HepG2 (cell line): ENCODE measurements around the gene KLF15. TPM values are rescaled to one million over a fixed set of nuclear protein-coding genes. Genes with fewer than 3 reads are reported as not detected.

Experiments
- ARNTL ChIP-seq: sonication (generic); formaldehyde crosslinking; IDR thresholded peaks from 2 replicates; pipeline ENCODE4 v1.4.0; 2020; ENCODE audit warnings: mild to moderate bottlenecking, missing genetic modification reagents
- EED ChIP-seq: sonication (generic); formaldehyde crosslinking; IDR thresholded peaks from 2 replicates; pipeline ENCODE4 v1.5.0; 2020; ENCODE audit warnings: mild to moderate bottlenecking, missing genetic modification reagents
- HES4 ChIP-seq: sonication (generic); formaldehyde crosslinking; IDR thresholded peaks from 2 replicates; pipeline ENCODE4 v1.9.0; 2021; ENCODE audit warnings: mild to moderate bottlenecking, missing genetic modification reagents, borderline replicate concordance
- HMG20A ChIP-seq: IDR thresholded peaks from 2 replicates; pipeline ENCODE4 v1.6.1; 2016; ENCODE audit warnings: borderline replicate concordance
- HNRNPLL ChIP-seq: fragments of 200-400 bp; formaldehyde crosslinking; IDR thresholded peaks from 2 replicates; pipeline ENCODE4 v1.6.1; 2017; ENCODE audit warnings: mild to moderate bottlenecking, low read depth, low read length; ENCODE audit not compliant: poor library complexity, severe bottlenecking
- IRF2 ChIP-seq: IDR thresholded peaks from 2 replicates; pipeline ENCODE4 v1.6.1; 2018; ENCODE audit warnings: missing genetic modification reagents, missing compliant biosample characterization
- KDM2A ChIP-seq: sonication (generic); formaldehyde crosslinking; IDR thresholded peaks from 2 replicates; pipeline ENCODE4 v1.4.0; 2020; ENCODE audit warnings: low read depth, missing genetic modification reagents, borderline replicate concordance
- KLF9 ChIP-seq: IDR thresholded peaks from 2 replicates; pipeline ENCODE4 v1.6.1; 2016; ENCODE audit warnings: low read depth
- MATR3 ChIP-seq: sonication (generic); formaldehyde crosslinking; IDR thresholded peaks from 2 replicates; pipeline ENCODE4 v1.4.0; 2020; ENCODE audit warnings: missing genetic modification reagents
- NCOA5 ChIP-seq: sonication (generic); formaldehyde crosslinking; IDR thresholded peaks from 2 replicates; pipeline ENCODE4 v1.4.0; 2020; ENCODE audit warnings: missing genetic modification reagents
- PAWR ChIP-seq: sonication (generic); formaldehyde crosslinking; IDR thresholded peaks from 2 replicates; pipeline ENCODE4 v1.4.0; 2020; ENCODE audit warnings: missing genetic modification reagents, mild to moderate bottlenecking, borderline replicate concordance
- PCBP1 ChIP-seq: fragments of 200-400 bp; formaldehyde crosslinking; IDR thresholded peaks from 2 replicates; pipeline ENCODE4 v1.6.1; 2017; ENCODE audit warnings: mild to moderate bottlenecking, low read depth, low read length, borderline replicate concordance
- RARA ChIP-seq: IDR thresholded peaks from 2 replicates; pipeline ENCODE4 v1.6.1; 2016; ENCODE audit warnings: missing genetic modification reagents, missing compliant biosample characterization
- SALL1 ChIP-seq: sonication (generic); formaldehyde crosslinking; IDR thresholded peaks from 2 replicates; pipeline ENCODE4 v1.8.0; 2022; ENCODE audit warnings: mild to moderate bottlenecking, missing genetic modification reagents
- SOX5 ChIP-seq: IDR thresholded peaks from 2 replicates; pipeline ENCODE4 v1.6.1; 2016; ENCODE audit warnings: borderline replicate concordance
- SP2 ChIP-seq: sonication (generic); formaldehyde crosslinking; IDR thresholded peaks from 2 replicates; pipeline ENCODE4 v1.5.1; 2020; ENCODE audit warnings: mild to moderate bottlenecking, missing genetic modification reagents
- SPEN ChIP-seq: sonication (generic); formaldehyde crosslinking; IDR thresholded peaks from 2 replicates; pipeline ENCODE4 v1.5.1; 2020; ENCODE audit warnings: low read depth, mild to moderate bottlenecking, missing genetic modification reagents
- STAG1 ChIP-seq: sonication (generic); formaldehyde crosslinking; IDR thresholded peaks from 2 replicates; pipeline ENCODE4 v1.4.0; 2020; ENCODE audit warnings: missing genetic modification reagents
- ZBTB38 ChIP-seq: sonication (generic); formaldehyde crosslinking; IDR thresholded peaks from 2 replicates; pipeline ENCODE4 v1.5.1; 2020; ENCODE audit warnings: mild to moderate bottlenecking, missing genetic modification reagents
- ZFAT ChIP-seq: sonication (generic); formaldehyde crosslinking; conservative IDR thresholded peaks from 2 replicates; pipeline ENCODE4 v1.8.1; 2023; ENCODE audit warnings: missing genetic modification reagents, inconsistent platforms
- ZNF12 ChIP-seq: sonication (generic); formaldehyde crosslinking; IDR thresholded peaks from 2 replicates; pipeline ENCODE4 v1.5.0; 2020; ENCODE audit warnings: missing genetic modification reagents
- ZNF234 ChIP-seq: sonication (generic); formaldehyde crosslinking; conservative IDR thresholded peaks from 2 replicates; pipeline ENCODE4 v1.5.1; 2020; ENCODE audit warnings: mild to moderate bottlenecking, missing genetic modification reagents
- ZNF282 ChIP-seq: fragments of 450-650 bp; IDR thresholded peaks from 2 replicates; pipeline ENCODE4 v1.6.1; 2018; ENCODE audit not compliant: partially characterized antibody
- ZNF292 ChIP-seq: sonication (generic); formaldehyde crosslinking; IDR thresholded peaks from 2 replicates; pipeline ENCODE4 v1.8.1; 2022; ENCODE audit warnings: mild to moderate bottlenecking, low read depth, missing genetic modification reagents, borderline replicate concordance
- ZNF484 ChIP-seq: sonication (generic); formaldehyde crosslinking; IDR thresholded peaks from 2 replicates; pipeline ENCODE4 v1.5.1; 2020; ENCODE audit warnings: mild to moderate bottlenecking, low read depth, missing genetic modification reagents, borderline replicate concordance
- ZNF510 ChIP-seq: sonication (generic); formaldehyde crosslinking; IDR thresholded peaks from 2 replicates; pipeline ENCODE4 v1.4.0; 2020; ENCODE audit warnings: low read depth, mild to moderate bottlenecking, missing genetic modification reagents
- ZNF772 ChIP-seq: sonication (generic); formaldehyde crosslinking; IDR thresholded peaks from 2 replicates; pipeline ENCODE4 v1.5.0; 2020; ENCODE audit warnings: mild to moderate bottlenecking, missing genetic modification reagents
- ZNF883 ChIP-seq: sonication (generic); formaldehyde crosslinking; IDR thresholded peaks from 2 replicates; pipeline ENCODE4 v1.5.1; 2020; ENCODE audit warnings: mild to moderate bottlenecking, missing genetic modification reagents; ENCODE audit errors: not compliant biosample characterization
- polyA plus RNA-seq, 8 experiments: library from polyadenylated mRNA; depleted of rRNA in 3 of 8; stranded (reverse) in 7 of 8; unstranded in 1 of 8; fragments of >200 nt; fragmentation: Illumina TruSeq in 4 of 8; extraction: Trizol in 4 of 8; gene quantifications; 2 replicates each; pipeline versions ENCODE4 v1.2.1 to v1.2.3, GENCODE V29; 2011 to 2016; ENCODE audit warnings: low read depth in 4 of 8, missing spikeins in 1 of 8, mixed read lengths in 1 of 8; ENCODE audit not compliant: insufficient read depth in 1 of 8
- total RNA-seq, 5 experiments: library from RNA; depleted of rRNA; stranded (reverse); fragments of >200 nt; fragmentation: Illumina TruSeq; extraction: Trizol; gene quantifications; 2 replicates each; pipeline ENCODE4 v1.2.3, GENCODE V29; 2016; ENCODE audit warnings: low read depth in 1 of 5
- TF ChIP-seq, protein P1 (sequence below): sonication (generic); formaldehyde crosslinking; conservative IDR thresholded peaks from 2 replicates; pipeline ENCODE4 v1.4.0; 2020; ENCODE audit warnings: missing genetic modification reagents
- TF ChIP-seq, protein P2 (sequence below): sonication (generic); formaldehyde crosslinking; IDR thresholded peaks from 2 replicates; pipeline ENCODE4 v1.8.1; 2023; ENCODE audit warnings: mild to moderate bottlenecking, moderate library complexity, missing genetic modification reagents

Gene KLF15
- total and polyA plus RNA-seq, 2 of the 13 experiments (the other 11 are each of a cell fraction or from before 2014, with no cell fraction given), result 7.1 to 7.8 TPM

- TF ChIP-seq PCBP1 (no peak), HNRNPLL (peak; percentile 98), MATR3 (no peak), HMG20A (CRISPR knock-in tag) (no peak), RARA (CRISPR knock-in tag) (no peak), STAG1 (CRISPR knock-in tag) (no peak), NCOA5 (CRISPR knock-in tag) (no peak), KLF9 (CRISPR knock-in tag) (no peak), SP2 (CRISPR knock-in tag) (no peak), ZNF234 (CRISPR knock-in tag) (no peak), EED (no peak), ZNF282 (no peak), SOX5 (CRISPR knock-in tag) (0 out of 2 replicates have a peak, but pooled peaks have one; percentile 17), SPEN (CRISPR knock-in tag) (no peak), ARNTL (no peak), ZNF510 (CRISPR knock-in tag) (no peak), PAWR (CRISPR knock-in tag) (no peak), ZBTB38 (CRISPR knock-in tag) (no peak; the same call in 1 of the 2 replicates), ZNF484 (no peak), ZFAT (no peak), ZNF772 (CRISPR knock-in tag) (no peak), KDM2A (CRISPR knock-in tag) (0 out of 2 replicates have a peak, but pooled peaks have one; percentile 25), HES4 (no peak), ZNF12 (CRISPR knock-in tag) (no peak), ZNF883 (CRISPR knock-in tag) (peak; percentile 43), ZNF292 (no peak), SALL1 (CRISPR knock-in tag) (peak; percentile 21; the same call in 1 of the 2 replicates), IRF2 (CRISPR knock-in tag) (no peak)
- TF ChIP-seq, protein P1, sequence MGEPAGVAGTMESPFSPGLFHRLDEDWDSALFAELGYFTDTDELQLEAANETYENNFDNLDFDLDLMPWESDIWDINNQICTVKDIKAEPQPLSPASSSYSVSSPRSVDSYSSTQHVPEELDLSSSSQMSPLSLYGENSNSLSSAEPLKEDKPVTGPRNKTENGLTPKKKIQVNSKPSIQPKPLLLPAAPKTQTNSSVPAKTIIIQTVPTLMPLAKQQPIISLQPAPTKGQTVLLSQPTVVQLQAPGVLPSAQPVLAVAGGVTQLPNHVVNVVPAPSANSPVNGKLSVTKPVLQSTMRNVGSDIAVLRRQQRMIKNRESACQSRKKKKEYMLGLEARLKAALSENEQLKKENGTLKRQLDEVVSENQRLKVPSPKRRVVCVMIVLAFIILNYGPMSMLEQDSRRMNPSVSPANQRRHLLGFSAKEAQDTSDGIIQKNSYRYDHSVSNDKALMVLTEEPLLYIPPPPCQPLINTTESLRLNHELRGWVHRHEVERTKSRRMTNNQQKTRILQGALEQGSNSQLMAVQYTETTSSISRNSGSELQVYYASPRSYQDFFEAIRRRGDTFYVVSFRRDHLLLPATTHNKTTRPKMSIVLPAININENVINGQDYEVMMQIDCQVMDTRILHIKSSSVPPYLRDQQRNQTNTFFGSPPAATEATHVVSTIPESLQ (CRISPR knock-in tag), result no peak
- TF ChIP-seq, protein P2, sequence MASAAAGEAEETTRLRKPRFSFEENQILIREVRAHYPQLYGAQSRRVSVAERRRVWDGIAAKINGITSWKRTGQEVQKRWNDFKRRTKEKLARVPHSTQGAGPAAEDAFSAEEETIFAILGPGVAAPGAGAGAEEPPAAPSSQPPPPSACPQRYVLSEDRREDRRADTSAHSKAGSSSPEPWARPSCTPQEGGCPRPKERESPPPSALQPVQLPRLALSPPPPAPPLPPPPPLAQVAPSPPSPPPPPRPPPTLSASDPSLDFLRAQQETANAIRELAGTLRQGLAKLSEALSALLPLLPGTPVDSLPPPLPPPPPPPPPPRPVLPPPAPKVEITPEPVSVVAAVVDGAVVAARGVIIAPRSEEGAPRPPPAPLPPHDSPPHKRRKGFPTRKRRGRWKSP, result peak; percentile 42; the same call in 1 of the 2 replicates
Measured at GRCh38 chr3:126357295-126358037, at the start of gene KLF15 (continued).
